Heart right ventricle (tissue), 16 donors: ENCODE data around the gene SPRED1. TPM values are rescaled to one million over a fixed set of nuclear protein-coding genes. Genes with fewer than 3 reads are reported as not detected.

Experiments used
- ATAC-seq, 8 donors: fragments of 200-7000 bp; cut with Tn5 transposase; one replicate each; pipeline ENCODE4 v1.9.1; 2020; ENCODE audit warnings: mild to moderate bottlenecking in 8 of 8, moderate library complexity in 8 of 8, moderate number of reproducible peaks in 1 of 8
- DNase-seq, 2 donors: peaks; one replicate each; pipeline ENCODE4 v3.0.0-alpha.2; 2020
- H3K27ac ChIP-seq, 10 donors: fragments of 200-600 bp; sonication (generic) in 2 of 10; one replicate each; pipeline versions ENCODE4 v1.5.0 to v1.8.0; 2020 to 2022; ENCODE audit warnings: mild to moderate bottlenecking in 3 of 10
- H3K27me3 ChIP-seq, 7 donors: fragments of 200-600 bp; one replicate each; pipeline ENCODE4 v1.8.0; 2021 to 2022; ENCODE audit warnings: mild to moderate bottlenecking in 2 of 7
- H3K36me3 ChIP-seq, 9 donors: fragments of 200-600 bp; sonication (generic) in 1 of 9; one replicate each; pipeline versions ENCODE4 v1.5.0 to v1.8.0; 2020 to 2022; ENCODE audit warnings: mild to moderate bottlenecking in 2 of 9
- H3K4me1 ChIP-seq, 9 donors: fragments of 200-600 bp; sonication (generic) in 1 of 9; one replicate each; pipeline versions ENCODE4 v1.5.0 to v1.8.0; 2020 to 2022; ENCODE audit warnings: mild to moderate bottlenecking in 4 of 9
- H3K4me3 ChIP-seq, 10 donors: fragments of 200-600 bp; sonication (generic) in 2 of 10; one replicate each; pipeline versions ENCODE4 v1.5.0 to v1.8.0; 2020 to 2022; ENCODE audit warnings: mild to moderate bottlenecking in 7 of 10, moderate library complexity in 2 of 10
- H3K9me3 ChIP-seq, 11 donors: fragments of 200-600 bp in 10 of 11; sonication (generic) in 2 of 11; one replicate each; pipeline versions ENCODE4 v1.5.0 to v1.8.0; 2013 to 2022; ENCODE audit warnings: mild to moderate bottlenecking in 2 of 11, control low read depth in 1 of 11, moderate library complexity in 1 of 11
- CTCF ChIP-seq, 9 donors: fragments of 200-600 bp; sonication (generic) in 2 of 9; IDR thresholded peaks; one replicate each; pipeline versions ENCODE4 v1.5.0 to v1.8.0; 2021 to 2022; ENCODE audit warnings: antibody characterized with exemption in 9 of 9, mild to moderate bottlenecking in 5 of 9, moderate library complexity in 1 of 9
- WGBS, 2 donors: extraction: QIAGEN DNeasy Blood & Tissue Kit; methylation state at CpG; one replicate each; pipeline ENCODE4 v1.1.7; 2013; ENCODE audit warnings: inconsistent platforms in 1 of 2; 5-methylcytosine and 5-hydroxymethylcytosine counted together
- intact Hi-C, 10 donors: fragments of 100-400 bp; cut with DNase I; formaldehyde crosslinking; loops; one replicate each; pipeline versions ENCODE4 v1.11.1 to v1.14.2; 2022
- polyA plus RNA-seq, 2 donors: library from polyadenylated mRNA; stranded (reverse); fragments of 200-250 nt; gene quantifications; one replicate each; pipeline ENCODE4 v1.2.3, GENCODE V29; 2013
- total RNA-seq, 10 donors: library from RNA; stranded (reverse); fragmentation: NEBNext Ultra II Directional in 3 of 10; extraction: Animal tissue kit (Norgen Biotek cat#: 25700) in 3 of 10; gene quantifications; one replicate each; pipeline versions ENCODE4 v1.2.1 to v1.2.4, GENCODE V29; 2021 to 2023
- donor health status: Arrhythmogenic right ventricular cardiomyopathy.
- donor health status: ischemic (EF 13 %, LVEDD 7.1; RV severe dilation, severe dysfunction).
- donor health status: healthy with polysubstance abuse.
- donor health status: DM: no; HTN: yes; CAD: no.
- donor health status: DM: no; HTN: no; CAD: no.
- donor health status: ischemic (EF 25% LVEDD 6.9; RV normal size, moderate dysfunction).
- donor health status: ischemic (EF 25% LVEDD 5.7; RV mildly dilated, moderate dysfunction).
- donor health status: healthy.
- donor health status: DM: yes; HTN: yes; CAD: no.
- donor health status: Ischemic cardiomyopathy.
- donor health status: ischemic (EF 35%, LVEDD 5.7; RV mildly dilated, moderate dysfunction).
- donor health status: nonischemic (EF 11% LVEDD 7.7; RV severe dilation, severe dysfunction).
- donor health status: DM: yes; HTN: yes; CAD: no.
- donor health status: PGD.
- donor health status: ischemic (EF 29% LVEDD 5.4; RV normal size, mild dysfunction).
- donor health status: nonischemic (EF 23%, LVEDD 6.1; RV moderate dilation, normal function).

Gene SPRED1
- total and polyA plus RNA-seq, 12 donors = 3.3 to 20.2 (median 7.5) TPM

DNA sequence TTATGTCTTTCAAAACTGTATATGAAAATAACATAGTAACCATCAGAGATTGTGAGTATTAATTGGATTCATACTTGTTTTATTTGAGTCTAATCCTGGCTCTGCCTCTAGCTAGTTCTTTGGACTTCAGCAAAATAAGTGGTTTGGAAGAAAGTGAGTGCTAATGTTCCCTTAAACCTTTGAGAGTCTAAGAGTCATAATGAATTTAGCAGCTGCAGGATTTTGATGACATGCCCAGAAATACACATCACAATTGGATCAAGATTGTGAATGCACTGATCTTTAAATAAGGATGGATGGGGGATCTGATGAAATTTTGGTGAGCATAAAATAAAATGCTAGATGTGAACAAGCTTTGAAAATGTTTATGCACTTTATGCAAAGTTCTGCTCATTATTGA lies 121.4 kb downstream of the SPRED1 start:
- peak in 1 of 2 donors; percentile 41 for DNase-seq
- peak overlapping the region in 6 of 10 donors; percentile 10 to 80 (median 68) for H3K27ac ChIP-seq
- intact Hi-C loops = loop anchor here in 1 of 10 donors (10.0 kb wide), 1 partner anchor 299 kb away; no protein-coding TSS in a partner anchor

GRCh38 chr15:38374556-38374955 lies 121.9 kb downstream of the SPRED1 start:
- WGBS, 2 donors = 43 to 58% methylated on average over 4 of the region's 4 CpGs
- H3K36me3 ChIP-seq = no peaks in the 10 kb centered on the region
- TF ChIP-seq CTCF (IDR thresholded peaks at IDR 0.05) = no peak
- H3K27ac ChIP-seq = peak overlapping the region in 9 of 10 donors; percentile 10 to 80 (median 68)
- ATAC-seq (peak in 6 of 8 donors; percentile 36 to 61 (median 47)), DNase-seq (peak in 1 of 2 donors; percentile 13)
- intact Hi-C loops = loop anchor here in 1 of 10 donors (10.0 kb wide), 1 partner anchor 300 kb away; no protein-coding TSS in a partner anchor
- H3K9me3 ChIP-seq = no peaks in the 10 kb centered on the region
- peaks cover 4 to 54% (median 33%) of the 10 kb centered on the region in 9 donors for H3K4me1 ChIP-seq
- H3K4me3 ChIP-seq = no peak overlapping the region
- no peaks in the 10 kb centered on the region for H3K27me3 ChIP-seq

More for the DNA sequence above, 121.4 kb downstream of the SPRED1 start:
- no peaks in the 10 kb centered on the region for H3K36me3 ChIP-seq
- TF ChIP-seq CTCF (IDR thresholded peaks at IDR 0.05) = no peak
- no peaks in the 10 kb centered on the region for H3K9me3 ChIP-seq
- peak in 6 of 8 donors; percentile 22 to 57 (median 44) for ATAC-seq
- no peak overlapping the region for H3K4me3 ChIP-seq
- H3K4me1 ChIP-seq = peaks cover 4 to 54% (median 33%) of the 10 kb centered on the region in 9 donors
- no peaks in the 10 kb centered on the region for H3K27me3 ChIP-seq

GRCh38 chr15:38376081-38376480 lies 123.4 kb downstream of the SPRED1 start:
- intact Hi-C loops = loop anchor here in 1 of 10 donors (10.0 kb wide), 1 partner anchor 301 kb away; no protein-coding TSS in a partner anchor
- WGBS, 2 donors = 51 to 65% methylated on average over 2 of the region's 2 CpGs
- TF ChIP-seq CTCF (IDR thresholded peaks at IDR 0.05) = no peak
- no peak overlapping the region for H3K4me3 ChIP-seq
- H3K4me1 ChIP-seq = peaks cover 4 to 54% (median 33%) of the 10 kb centered on the region in 9 donors
- H3K27ac ChIP-seq = peak overlapping the region; percentile 16 to 80 (median 68)
- no peaks in the 10 kb centered on the region for H3K27me3 ChIP-seq
- H3K36me3 ChIP-seq = no peaks in the 10 kb centered on the region
- no peak for ATAC-seq
- no peaks in the 10 kb centered on the region for H3K9me3 ChIP-seq
- no peak for DNase-seq

DNA sequence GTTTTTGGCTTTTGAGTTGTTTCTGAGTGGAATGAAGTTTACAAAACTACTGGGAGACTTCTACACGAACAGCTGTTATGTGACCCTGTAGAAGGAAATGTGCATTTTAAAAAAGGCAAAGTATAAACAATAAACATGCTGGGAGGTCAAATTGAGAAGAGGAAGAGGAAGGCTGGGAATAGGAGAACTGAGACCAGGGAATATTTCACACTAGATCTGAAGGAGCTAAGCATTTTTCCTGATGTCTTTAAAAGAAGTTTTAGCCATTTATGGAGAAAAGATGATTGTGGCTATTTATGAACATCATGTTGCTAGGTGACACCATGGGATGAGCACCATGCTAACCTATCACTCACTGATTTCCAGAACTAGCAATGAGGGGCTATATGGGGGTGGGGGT lies 125.0 kb downstream of the SPRED1 start:
- H3K9me3 ChIP-seq = no peaks in the 10 kb centered on the region
- no peak for TF ChIP-seq CTCF (IDR thresholded peaks at IDR 0.05)
- intact Hi-C loops = loop anchor here in 1 of 10 donors (10.0 kb wide), 1 partner anchor 303 kb away; no protein-coding TSS in a partner anchor
- no peak overlapping the region for H3K4me3 ChIP-seq
- H3K4me1 ChIP-seq = peaks cover 4 to 54% (median 33%) of the 10 kb centered on the region in 9 donors
- no peaks in the 10 kb centered on the region for H3K27me3 ChIP-seq
- no peak for DNase-seq
- WGBS, 2 donors = 40 to 43% methylated on average over 1 of the region's 1 CpG
- ATAC-seq = peak; percentile 26 to 65 (median 48)
- no peaks in the 10 kb centered on the region for H3K36me3 ChIP-seq
- peak overlapping the region; percentile 22 to 80 (median 68) for H3K27ac ChIP-seq
